ENCODE measurements around the gene MAP2K1. TPM values are rescaled to one million over a fixed set of nuclear protein-coding genes. Genes with fewer than 3 reads are reported as not detected.

MAP2K1 gene
- total RNA-seq, 2 donors from 2014 or later: 73.7 to 81.2 TPM

GRCh38 chr15:66504563-66505429, 118.1 kb downstream of the MAP2K1 start, which contains the start of the genes RPL4 and ZWILCH:
RPL4 (minus strand) TSS chr15:66504855; CDS start chr15:66504790, 65 bp downstream.
ZWILCH (plus strand) TSS chr15:66505326; CDS start chr15:66505339, 13 bp downstream.
- Mint-ChIP-seq H3K27me3 (ENCODE audit: insufficient read depth) (no peaks in the 10 kb centered on the region), H3K36me3 (ENCODE audit: low read depth) (peaks cover 55% of the 10 kb centered on the region), H3K27ac (peak within 1 kb of the TSS; percentile 98), H3K4me3 (peak within 1 kb of the TSS; percentile 91), H3K4me1 (peaks cover 37% of the 10 kb centered on the region), H3K9me3 (no peaks in the 10 kb centered on the region)
- no peaks in the 10 kb centered on the region for H3K9me3 ChIP-seq (ENCODE audit: control insufficient read depth, low read length)
- peak; percentile 86 for DNase-seq
- H3K27ac ChIP-seq (ENCODE audit: low read depth, low read length): peak within 1 kb of the TSS; percentile 84
- H3K4me1 ChIP-seq (ENCODE audit: control insufficient read depth, insufficient read depth, low read length): no peaks in the 10 kb centered on the region
- no peaks in the 10 kb centered on the region for H3K27me3 ChIP-seq (ENCODE audit: control insufficient read depth, insufficient read depth, low read length, poor library complexity, severe bottlenecking)
- 0% methylated on average over 27 to 41 of the region's 46 CpGs for WGBS, 2 experiments (ENCODE audit: insufficient coverage in 1 of 2, insufficient read length in 1 of 2)
- TF ChIP-seq, protein P1, sequence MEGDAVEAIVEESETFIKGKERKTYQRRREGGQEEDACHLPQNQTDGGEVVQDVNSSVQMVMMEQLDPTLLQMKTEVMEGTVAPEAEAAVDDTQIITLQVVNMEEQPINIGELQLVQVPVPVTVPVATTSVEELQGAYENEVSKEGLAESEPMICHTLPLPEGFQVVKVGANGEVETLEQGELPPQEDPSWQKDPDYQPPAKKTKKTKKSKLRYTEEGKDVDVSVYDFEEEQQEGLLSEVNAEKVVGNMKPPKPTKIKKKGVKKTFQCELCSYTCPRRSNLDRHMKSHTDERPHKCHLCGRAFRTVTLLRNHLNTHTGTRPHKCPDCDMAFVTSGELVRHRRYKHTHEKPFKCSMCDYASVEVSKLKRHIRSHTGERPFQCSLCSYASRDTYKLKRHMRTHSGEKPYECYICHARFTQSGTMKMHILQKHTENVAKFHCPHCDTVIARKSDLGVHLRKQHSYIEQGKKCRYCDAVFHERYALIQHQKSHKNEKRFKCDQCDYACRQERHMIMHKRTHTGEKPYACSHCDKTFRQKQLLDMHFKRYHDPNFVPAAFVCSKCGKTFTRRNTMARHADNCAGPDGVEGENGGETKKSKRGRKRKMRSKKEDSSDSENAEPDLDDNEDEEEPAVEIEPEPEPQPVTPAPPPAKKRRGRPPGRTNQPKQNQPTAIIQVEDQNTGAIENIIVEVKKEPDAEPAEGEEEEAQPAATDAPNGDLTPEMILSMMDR (conservative IDR thresholded peaks at IDR 0.05): no peak
- peaks cover 53% of the 10 kb centered on the region for H3K36me3 ChIP-seq (ENCODE audit: control insufficient read depth, insufficient read depth, low read length)
- peak within 1 kb of the TSS; percentile 96 for H3K4me3 ChIP-seq (ENCODE audit: low read length)
- H3K9ac ChIP-seq (ENCODE audit: extremely low read depth, low read length, poor library complexity, severe bottlenecking): peak within 1 kb of the TSS; percentile 96

- peak overlapping the region; percentile 91 for H3K4me3 Mint-ChIP-seq
- no peak for DNase-seq
- WGBS, 2 experiments (ENCODE audit: insufficient coverage in 1 of 2, insufficient read length in 1 of 2): 1% methylated on average over 11 to 13 of the region's 13 CpGs
Measured at GRCh38 chr15:66505430-66505811, 118.7 kb downstream of the MAP2K1 start.

DNA sequence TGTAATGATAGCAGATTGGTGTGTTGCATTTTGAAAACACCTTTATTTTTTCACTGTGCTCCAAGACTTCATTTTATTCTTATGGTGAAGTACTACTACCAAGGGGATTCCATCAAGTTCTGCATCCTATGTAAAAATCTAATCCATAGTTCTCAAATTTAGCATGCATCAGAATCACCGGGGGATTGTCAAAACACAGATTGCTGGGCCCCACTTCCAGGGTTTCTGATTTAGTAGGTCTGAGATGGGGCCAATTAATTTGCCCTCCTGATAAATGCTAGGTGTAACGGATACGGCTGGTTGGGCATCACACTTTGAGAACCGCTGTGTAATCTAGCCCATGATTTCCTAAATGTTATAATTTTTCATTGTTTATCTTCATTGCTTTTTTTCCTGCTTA, 119.1 kb downstream of the MAP2K1 start:
- Mint-ChIP-seq H3K36me3 (ENCODE audit: low read depth) (peaks cover 44% of the 10 kb centered on the region), H3K27ac (peak overlapping the region; percentile 98), H3K27me3 (ENCODE audit: insufficient read depth) (no peaks in the 10 kb centered on the region), H3K4me3 (peak overlapping the region; percentile 91), H3K9me3 (no peaks in the 10 kb centered on the region), H3K4me1 (peaks cover 37% of the 10 kb centered on the region)
- Histone ChIP-seq H3K27me3 (ENCODE audit: control insufficient read depth, insufficient read depth, low read length, poor library complexity, severe bottlenecking) (no peaks in the 10 kb centered on the region), H3K27ac (ENCODE audit: low read depth, low read length) (no peak overlapping the region), H3K4me3 (ENCODE audit: low read length) (peak overlapping the region; percentile 96), H3K9ac (ENCODE audit: extremely low read depth, low read length, poor library complexity, severe bottlenecking) (peak overlapping the region; percentile 96), H3K4me1 (ENCODE audit: control insufficient read depth, insufficient read depth, low read length) (no peaks in the 10 kb centered on the region), H3K9me3 (ENCODE audit: control insufficient read depth, low read length) (no peaks in the 10 kb centered on the region), H3K36me3 (ENCODE audit: control insufficient read depth, insufficient read depth, low read length) (peaks cover 49% of the 10 kb centered on the region)
- 60 to 73% methylated on average over 4 of the region's 4 CpGs for WGBS, 2 experiments (ENCODE audit: insufficient coverage in 1 of 2, insufficient read length in 1 of 2)
- DNase-seq: no peak
- TF ChIP-seq, protein P1 (conservative IDR thresholded peaks at IDR 0.05): no peak

More at GRCh38 chr15:66505430-66505811, 118.7 kb downstream of the MAP2K1 start:
- TF ChIP-seq, protein P1 (conservative IDR thresholded peaks at IDR 0.05): no peak
- H3K4me1 Mint-ChIP-seq: peaks cover 37% of the 10 kb centered on the region
- peak overlapping the region; percentile 98 for H3K27ac Mint-ChIP-seq
- no peaks in the 10 kb centered on the region for H3K9me3 Mint-ChIP-seq
- H3K4me1 ChIP-seq (ENCODE audit: control insufficient read depth, insufficient read depth, low read length): no peaks in the 10 kb centered on the region
- H3K27me3 Mint-ChIP-seq (ENCODE audit: insufficient read depth): no peaks in the 10 kb centered on the region
- H3K27ac ChIP-seq (ENCODE audit: low read depth, low read length): peak overlapping the region; percentile 84
- H3K9me3 ChIP-seq (ENCODE audit: control insufficient read depth, low read length): no peaks in the 10 kb centered on the region
- peaks cover 49% of the 10 kb centered on the region for H3K36me3 ChIP-seq (ENCODE audit: control insufficient read depth, insufficient read depth, low read length)
- peak overlapping the region; percentile 96 for H3K9ac ChIP-seq (ENCODE audit: extremely low read depth, low read length, poor library complexity, severe bottlenecking)
- H3K27me3 ChIP-seq (ENCODE audit: control insufficient read depth, insufficient read depth, low read length, poor library complexity, severe bottlenecking): no peaks in the 10 kb centered on the region
- peaks cover 48% of the 10 kb centered on the region for H3K36me3 Mint-ChIP-seq (ENCODE audit: low read depth)
- peak overlapping the region; percentile 96 for H3K4me3 ChIP-seq (ENCODE audit: low read length)
